Fibroblast of peridontal ligament (primary cell): ENCODE measurements around the gene PLCD3.

Source experiments
- DNase-seq: peaks from one replicate; pipeline ENCODE4 v3.0.0-alpha.2; 2010; ENCODE audit errors: extremely low read depth

PLCD3 gene

GRCh38 chr17:45103269-45103795 lies 29.0 kb downstream of the PLCD3 start:
- no peak for DNase-seq

- DNase-seq = no peak
Measured at GRCh38 chr17:45102856-45103255, 29.5 kb downstream of the PLCD3 start.

- peak; percentile 33 for DNase-seq
Measured at GRCh38 chr17:45101883-45102811, 30.2 kb downstream of the PLCD3 start.

GRCh38 chr17:45101546-45101882 lies 30.8 kb downstream of the PLCD3 start:
- no peak for DNase-seq

- DNase-seq = peak; percentile 73
Measured at GRCh38 chr17:45098869-45099616, 33.3 kb downstream of the PLCD3 start.

- no peak for DNase-seq
Measured at GRCh38 chr17:45098081-45098868, 34.0 kb downstream of the PLCD3 start.

- no peak for DNase-seq
Measured at GRCh38 chr17:45096926-45097325, 35.4 kb downstream of the PLCD3 start.

- DNase-seq = peak; percentile 63
Measured at GRCh38 chr17:45096141-45096540, 36.2 kb downstream of the PLCD3 start.

- no peak for DNase-seq
Measured at GRCh38 chr17:45093444-45094110, 38.7 kb downstream of the PLCD3 start.

GRCh38 chr17:45092911-45093430 lies 39.3 kb downstream of the PLCD3 start:
- peak; percentile 99 for DNase-seq

- DNase-seq = no peak
Measured at GRCh38 chr17:45091778-45092425, 40.4 kb downstream of the PLCD3 start.

GRCh38 chr17:45090711-45091110 lies 41.6 kb downstream of the PLCD3 start:
- DNase-seq = no peak

- no peak for DNase-seq
Measured at GRCh38 chr17:45088741-45089140, 43.6 kb downstream of the PLCD3 start.

GRCh38 chr17:45087978-45088377 lies 44.3 kb downstream of the PLCD3 start:
- DNase-seq = no peak

- DNase-seq = peak; percentile 69
Measured at GRCh38 chr17:45087504-45087975, 44.8 kb downstream of the PLCD3 start.

GRCh38 chr17:45086865-45087503 lies 45.3 kb downstream of the PLCD3 start:
- no peak for DNase-seq

GRCh38 chr17:45086391-45086790 lies 45.9 kb downstream of the PLCD3 start:
- no peak for DNase-seq

GRCh38 chr17:45081047-45081703 lies 51.1 kb downstream of the PLCD3 start:
- peak; percentile 69 for DNase-seq

GRCh38 chr17:45077643-45078042 lies 54.7 kb downstream of the PLCD3 start:
- DNase-seq = no peak
